22Rv1 (cell line): ENCODE measurements around the gene COPZ1.

ENCODE experiments used
- ZFX ChIP-seq: fragments of 450-650 bp; IDR thresholded peaks from 2 replicates; pipeline ENCODE4 v1.6.1; 2017; ENCODE audit warnings: antibody characterized with exemption, borderline replicate concordance
- TF ChIP-seq, protein P1 (sequence below): fragments of 450-650 bp; IDR thresholded peaks from 2 replicates; pipeline ENCODE4 v1.5.1; 2017; ENCODE audit warnings: mild to moderate bottlenecking

- TF ChIP-seq, protein P1, sequence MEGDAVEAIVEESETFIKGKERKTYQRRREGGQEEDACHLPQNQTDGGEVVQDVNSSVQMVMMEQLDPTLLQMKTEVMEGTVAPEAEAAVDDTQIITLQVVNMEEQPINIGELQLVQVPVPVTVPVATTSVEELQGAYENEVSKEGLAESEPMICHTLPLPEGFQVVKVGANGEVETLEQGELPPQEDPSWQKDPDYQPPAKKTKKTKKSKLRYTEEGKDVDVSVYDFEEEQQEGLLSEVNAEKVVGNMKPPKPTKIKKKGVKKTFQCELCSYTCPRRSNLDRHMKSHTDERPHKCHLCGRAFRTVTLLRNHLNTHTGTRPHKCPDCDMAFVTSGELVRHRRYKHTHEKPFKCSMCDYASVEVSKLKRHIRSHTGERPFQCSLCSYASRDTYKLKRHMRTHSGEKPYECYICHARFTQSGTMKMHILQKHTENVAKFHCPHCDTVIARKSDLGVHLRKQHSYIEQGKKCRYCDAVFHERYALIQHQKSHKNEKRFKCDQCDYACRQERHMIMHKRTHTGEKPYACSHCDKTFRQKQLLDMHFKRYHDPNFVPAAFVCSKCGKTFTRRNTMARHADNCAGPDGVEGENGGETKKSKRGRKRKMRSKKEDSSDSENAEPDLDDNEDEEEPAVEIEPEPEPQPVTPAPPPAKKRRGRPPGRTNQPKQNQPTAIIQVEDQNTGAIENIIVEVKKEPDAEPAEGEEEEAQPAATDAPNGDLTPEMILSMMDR: no peak
- no peak for TF ChIP-seq ZFX
Measured at GRCh38 chr12:54328595-54329337, 3.8 kb downstream of the COPZ1 start.
